ENCODE measurements around the gene PFN2.
"Not testable (repeated sequence)": the region's sequence is repeated elsewhere in the genome, so short reads cannot be mapped to it uniquely, and the experiment has no call there.

Gene PFN2

DNA sequence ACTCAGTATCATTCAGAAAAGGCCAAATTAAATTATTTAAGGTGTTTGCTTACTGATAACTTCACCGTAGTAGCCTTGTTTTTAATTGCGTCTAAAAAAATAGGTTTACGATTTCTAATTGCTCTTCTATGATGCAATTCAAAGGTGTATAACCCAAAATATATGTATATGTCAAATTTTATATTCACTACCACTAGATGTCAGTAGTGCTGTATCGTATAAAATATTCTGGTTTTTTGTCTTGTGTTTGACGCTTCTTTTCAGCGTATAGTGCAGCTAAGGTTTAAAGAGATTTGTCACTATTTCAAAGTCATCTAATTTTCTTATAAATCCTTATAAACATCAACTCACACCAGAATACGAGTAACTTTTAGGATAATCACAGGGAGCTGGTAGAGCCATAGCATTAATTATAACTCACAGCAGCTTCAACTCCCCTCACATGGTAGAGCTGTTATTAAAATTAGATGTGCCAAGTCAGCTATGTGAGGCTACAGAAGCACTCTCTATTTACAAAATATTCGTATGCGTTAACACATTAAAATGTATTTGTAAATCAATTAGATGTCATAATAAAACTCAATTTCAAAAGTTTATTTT, 3.5 kb downstream of the PFN2 start:
- no peak for DNase-seq

GRCh38 chr3:149965278-149965677, 5.4 kb downstream of the PFN2 start:
- DNase-seq = no peak

DNA sequence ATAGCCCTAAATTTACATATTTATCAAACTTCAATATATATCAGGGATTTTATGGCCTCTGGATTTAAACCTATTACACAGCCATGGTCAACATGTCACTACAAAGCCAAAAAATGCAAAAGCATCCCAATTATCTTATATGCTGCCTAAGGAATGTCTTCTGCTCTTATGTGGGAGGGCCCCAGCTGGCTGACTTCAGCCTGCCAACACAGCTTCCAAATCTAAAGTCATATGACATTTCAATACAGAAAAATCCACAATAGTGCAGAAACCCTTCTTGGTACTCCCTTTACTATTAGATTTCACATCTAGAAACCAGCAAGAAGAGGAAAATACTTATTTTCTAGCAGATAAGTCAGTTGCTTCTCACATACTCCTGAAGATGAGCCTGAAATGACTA, 6.4 kb downstream of the PFN2 start:
- DNase-seq = no peak

DNA sequence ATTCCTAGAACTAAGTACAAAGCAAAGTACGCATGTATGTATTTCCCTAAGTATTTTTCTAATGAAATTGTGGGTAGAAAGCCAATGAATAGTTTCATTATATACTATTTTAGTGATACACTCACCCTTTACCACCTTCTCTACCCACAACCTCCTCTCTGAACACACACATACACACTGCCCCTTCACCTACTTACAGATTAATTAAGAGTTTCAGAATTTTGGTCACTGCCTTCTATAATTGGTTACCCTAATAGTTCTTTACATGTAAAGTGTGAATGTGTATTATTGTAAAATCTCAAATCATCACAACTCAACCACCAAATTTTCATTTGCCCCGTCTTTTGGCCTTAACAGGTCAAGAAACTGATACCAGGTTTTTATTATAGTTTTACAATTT, 7.2 kb downstream of the PFN2 start:
- no peak for DNase-seq

- no peak for DNase-seq
These were observed 11.3 kb downstream of the PFN2 start for GRCh38 chr3:149959443-149959842.

DNA sequence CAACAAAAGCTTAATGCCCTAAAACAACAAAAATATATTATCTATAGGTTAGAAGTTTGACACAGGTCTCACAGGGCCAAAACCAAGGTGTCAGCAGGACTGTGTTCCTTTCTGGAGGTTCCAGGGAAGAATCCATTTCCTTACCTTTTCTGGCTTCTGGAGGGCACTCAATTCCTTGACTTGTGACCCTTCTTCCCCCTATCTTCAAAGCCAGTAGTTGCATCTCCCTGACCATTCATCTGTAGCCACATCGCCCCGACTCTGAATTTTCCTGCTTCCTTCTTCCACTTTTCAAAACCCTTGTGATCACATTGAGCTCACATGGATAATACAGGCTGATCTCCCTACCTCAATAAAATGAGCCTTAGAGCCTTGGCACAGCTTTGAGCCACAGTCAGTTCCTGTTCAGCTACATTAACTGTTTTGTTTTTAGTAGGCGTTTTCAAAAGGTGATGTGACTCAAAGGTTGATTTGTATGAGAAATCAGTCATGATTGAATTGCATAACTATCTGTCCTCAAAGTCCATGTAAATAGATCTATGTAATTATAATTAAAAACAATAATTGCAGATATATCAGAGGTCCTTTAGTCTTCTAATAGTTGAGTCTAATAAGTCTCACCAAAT, 12.4 kb downstream of the PFN2 start:
- no peak for DNase-seq

DNA sequence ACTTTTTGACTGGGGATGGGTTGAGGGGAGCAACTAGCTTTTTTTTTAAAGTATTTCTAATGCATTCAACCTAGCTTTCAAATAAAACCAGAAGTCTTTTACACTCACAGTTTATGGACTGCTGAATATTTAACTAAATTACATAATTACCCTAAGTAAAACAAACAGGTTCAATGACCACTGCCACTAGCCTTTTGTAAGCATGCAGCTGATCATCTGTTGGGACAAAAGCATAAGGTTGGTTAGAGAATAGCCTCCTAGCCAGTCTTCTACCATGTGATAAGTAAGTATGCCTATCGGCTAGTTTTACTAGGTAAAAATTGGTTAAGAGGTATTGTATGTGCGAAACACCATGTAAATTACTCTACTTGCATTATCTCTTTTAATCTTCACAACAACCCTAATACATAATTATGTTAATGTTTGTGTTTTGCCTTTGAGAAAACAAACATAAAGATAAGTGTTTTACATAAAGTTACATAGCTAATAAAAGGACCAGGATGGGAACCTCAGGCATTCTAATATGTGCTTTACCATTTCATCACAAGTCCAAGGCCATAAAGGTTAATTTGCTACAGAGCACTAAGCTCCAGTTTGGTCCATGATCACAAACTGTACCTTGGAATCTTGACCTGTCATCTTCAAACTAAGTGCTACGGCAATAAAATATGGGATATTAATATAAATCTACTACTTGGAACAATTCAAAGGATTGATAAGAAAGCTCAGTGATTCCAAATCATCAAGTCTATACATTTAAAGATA, 13.2 kb downstream of the PFN2 start:
- no peak for DNase-seq

GRCh38 chr3:149955449-149955848, 15.2 kb downstream of the PFN2 start:
- DNase-seq = no peak

- no peak for DNase-seq
These were observed 15.9 kb downstream of the PFN2 start for GRCh38 chr3:149954812-149955211.

DNA sequence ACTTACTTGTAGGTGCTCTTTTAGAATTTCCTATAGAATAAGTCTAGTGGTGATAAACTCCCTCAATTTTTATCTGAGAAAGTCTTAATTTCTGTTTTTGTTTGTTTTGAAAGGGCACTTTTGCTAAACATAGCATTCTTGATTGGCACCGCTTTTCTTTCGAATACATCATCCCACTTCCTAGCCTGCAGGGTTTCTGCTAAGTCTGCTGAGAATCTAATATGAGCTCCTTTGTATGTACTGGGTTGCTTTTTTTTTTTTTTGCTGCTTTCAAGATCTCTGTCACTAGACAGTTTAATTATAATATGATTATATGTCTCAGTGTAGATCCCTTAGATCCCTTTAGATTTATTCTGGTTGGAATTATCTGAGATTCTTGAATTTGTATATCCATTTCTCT, 21.5 kb downstream of the PFN2 start:
- no peak for DNase-seq

DNA sequence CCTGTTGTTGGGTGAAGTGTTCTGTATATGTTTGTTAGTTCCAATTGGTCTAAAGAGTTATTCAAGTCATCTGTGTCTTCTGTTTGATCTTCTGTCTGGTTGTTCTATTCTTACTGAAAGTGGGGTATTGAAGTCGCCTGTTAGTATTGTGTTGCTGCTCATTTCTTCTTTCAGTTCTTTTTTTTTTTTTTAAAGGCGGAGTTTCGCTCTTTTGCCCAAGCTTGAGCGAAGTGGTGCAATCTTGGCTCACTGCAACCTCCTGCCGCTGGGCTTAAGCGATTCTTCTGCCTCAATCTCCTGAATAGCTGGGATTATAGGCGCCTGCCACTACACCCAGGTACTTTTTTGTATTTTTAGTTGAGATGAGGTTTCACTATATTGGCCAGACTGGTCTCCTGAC, 23.5 kb downstream of the PFN2 start:
- DNase-seq = no peak

DNA sequence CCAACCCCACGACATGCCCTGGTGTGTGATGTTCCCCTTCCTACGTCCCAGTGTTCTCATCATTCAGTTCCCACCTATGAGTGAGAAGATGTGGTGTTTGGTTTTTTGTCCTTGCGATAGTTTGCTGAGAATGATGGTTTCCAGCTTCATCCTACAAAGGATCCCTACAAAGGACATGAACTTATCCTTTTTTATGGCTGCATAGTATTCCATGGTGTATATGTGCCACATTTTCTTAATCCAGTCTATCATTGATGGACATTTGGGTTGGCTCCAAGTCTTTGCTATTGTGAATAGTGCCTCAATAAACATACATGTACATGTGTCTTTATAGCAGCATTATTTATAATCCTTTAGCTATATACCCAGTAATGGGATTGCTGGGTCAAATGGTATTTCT, 26.7 kb downstream of the PFN2 start:
- not testable (repeated sequence) for DNase-seq

- no peak for DNase-seq
These were observed 28.3 kb downstream of the PFN2 start for GRCh38 chr3:149942409-149942808.

DNA sequence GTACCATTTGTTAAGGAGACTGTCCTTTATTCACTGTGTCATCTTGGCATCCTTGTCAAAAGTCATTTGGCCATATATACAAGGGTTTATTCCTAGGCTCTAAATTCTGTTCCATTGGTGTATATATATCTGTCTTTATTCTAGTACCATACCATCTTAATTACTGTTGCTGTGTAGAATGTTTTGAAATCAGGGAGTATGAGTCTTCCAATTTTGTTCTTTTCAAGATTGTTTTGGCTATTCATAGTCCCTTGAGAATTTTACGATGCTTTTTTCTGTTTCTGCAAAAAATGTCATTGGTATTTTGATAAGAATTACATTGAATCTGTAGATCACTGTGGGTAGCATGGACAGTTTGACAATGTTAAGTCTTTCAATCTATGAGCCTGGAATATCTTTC, 28.7 kb downstream of the PFN2 start:
- no peak for DNase-seq

DNA sequence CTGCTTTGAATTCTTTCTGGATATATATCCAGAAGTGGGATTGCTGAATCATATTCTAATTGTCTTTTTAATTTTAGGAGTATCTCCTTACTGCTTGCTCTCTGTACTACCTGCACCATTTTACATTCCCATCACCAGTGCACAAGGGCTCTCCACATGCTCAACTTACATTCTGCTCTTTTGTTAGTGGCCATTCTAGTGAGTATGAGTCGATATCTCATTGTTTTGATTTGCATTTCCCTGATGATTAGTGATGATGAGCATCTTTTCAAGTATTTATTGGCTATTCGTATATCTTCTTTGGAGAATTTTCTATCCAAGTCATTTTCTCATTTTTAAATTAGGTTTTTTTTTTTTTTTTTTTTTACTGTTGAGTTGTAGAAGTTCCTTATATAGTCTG, 29.5 kb downstream of the PFN2 start:
- no peak for DNase-seq

DNA sequence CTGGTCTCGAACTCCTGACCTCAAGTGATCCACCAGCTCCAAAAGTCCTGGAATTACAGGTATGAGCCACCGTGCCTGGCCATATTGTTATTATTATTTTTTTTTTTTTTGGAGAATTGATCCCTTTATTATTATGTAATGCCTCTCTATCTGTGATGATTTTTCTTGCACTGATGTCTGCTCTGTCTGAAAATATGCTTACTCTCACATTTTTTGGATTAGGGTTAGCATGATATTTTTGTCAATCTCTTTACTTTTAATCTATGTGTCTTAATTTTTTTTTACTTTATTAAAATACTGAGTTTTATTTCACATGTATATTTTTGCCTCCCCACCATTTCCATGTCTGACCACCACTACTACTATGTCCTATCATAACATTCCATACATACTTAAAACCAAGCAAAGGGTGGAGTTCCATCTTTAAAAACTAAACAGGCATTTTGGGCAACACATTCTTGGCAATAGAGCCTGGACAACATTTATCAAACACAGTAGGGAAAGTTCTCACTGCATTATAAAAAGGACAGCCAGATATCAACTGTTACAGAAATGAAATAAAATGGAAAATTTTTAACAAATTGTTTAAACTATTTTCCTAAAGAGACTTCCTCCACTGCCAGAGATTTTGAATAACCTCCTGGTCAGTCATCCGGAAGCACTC, 32.2 kb downstream of the PFN2 start:
- not testable (repeated sequence) for DNase-seq

DNA sequence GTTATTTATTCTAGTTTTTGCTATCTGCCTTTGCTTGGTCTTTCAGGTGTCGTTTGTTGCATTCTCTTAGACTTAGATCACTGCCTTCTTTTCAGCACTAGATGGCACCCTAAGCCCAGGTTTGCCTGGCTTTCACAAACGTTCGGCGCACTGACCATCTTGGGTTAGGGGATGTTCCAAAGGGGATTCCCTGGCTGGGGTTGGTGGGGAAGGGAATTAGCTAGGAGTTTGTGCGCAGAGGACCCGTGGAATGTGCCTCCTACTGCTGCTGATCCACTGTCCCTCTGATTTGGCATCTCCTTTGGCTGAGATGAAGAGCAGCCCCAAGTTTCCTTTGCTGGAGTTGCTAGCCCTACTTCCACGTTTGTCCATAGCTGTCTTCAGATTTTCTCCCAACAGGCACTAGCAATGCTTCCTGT, 33.9 kb downstream of the PFN2 start:
- no peak for DNase-seq

DNA sequence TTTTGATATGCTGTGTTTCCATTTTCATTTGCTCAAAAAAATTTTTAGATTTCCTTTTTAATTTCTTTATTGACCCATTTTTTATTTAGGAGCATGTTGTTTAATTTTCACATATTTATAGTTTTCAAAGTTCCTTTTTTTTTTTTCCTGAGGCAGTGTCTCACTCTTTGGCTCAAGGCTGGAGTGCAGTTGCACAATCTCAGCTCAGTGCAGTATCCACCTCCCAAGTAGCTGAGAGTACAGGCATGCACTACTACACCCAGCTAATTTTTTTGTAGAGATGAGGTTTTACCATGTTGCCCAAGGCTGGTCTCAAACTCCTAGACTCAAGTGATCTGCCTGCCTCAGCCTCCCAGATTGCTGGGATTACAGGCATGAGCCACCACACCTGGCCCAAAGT, 36.2 kb downstream of the PFN2 start:
- no peak for DNase-seq

DNA sequence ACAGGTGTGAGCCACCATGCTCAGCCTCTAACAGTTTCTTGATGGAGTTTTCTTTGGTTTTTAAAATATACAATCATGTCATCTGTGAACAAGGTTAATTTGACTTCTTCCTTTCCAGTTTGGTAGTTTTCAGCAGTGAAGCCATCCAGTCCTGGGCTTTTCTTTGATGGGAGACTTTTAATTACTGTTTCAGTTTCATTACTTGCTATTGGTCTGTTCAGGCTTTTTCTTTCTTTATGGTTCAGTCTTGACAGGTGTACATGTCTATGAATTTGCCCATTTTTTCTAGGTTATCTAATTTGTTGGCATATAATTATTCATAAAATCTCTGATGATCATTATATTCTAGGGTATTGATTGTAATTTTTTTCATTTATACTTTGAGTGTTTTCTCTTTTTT, 36.8 kb downstream of the PFN2 start:
- no peak for DNase-seq

DNA sequence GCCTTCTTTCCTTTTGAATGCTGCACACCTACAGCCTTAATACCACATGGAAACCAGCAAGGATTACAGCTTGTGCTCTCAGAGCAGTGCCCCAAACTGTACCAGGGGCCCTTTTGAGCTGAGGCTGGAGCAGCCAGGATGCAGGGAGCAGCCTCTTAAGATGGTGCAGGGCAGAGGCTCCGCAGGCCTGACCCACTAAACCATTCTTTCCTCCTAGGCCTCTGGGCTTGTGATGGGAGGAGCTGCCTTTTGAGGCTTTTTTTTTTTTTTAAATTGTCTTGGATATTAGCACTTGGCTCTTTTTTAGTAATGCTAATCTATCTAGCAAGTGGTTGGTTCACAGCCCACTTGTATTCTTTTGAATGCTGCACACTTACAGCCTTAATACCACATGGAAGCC, 37.7 kb downstream of the PFN2 start:
- no peak for DNase-seq

DNA sequence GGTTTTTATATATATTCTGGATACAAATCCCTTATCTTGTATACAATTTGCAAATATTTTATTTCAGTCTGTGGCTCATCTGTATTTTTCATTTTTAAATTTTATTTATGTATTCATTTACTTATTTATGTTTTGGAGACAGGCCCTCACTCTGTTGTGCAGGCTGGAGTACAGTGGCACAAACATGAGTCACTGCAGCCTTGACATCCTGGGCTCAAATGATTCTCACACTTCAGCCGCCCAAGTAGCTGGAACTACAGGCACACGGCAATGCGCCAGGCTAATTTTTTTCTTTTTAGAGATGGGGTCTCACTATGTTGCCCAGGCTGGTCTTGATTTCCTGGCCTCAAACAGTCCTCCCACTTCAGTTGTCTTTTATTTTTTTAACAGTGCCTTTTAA, 50.6 kb downstream of the PFN2 start:
- no peak for DNase-seq

- DNase-seq = no peak
These were observed 51.2 kb downstream of the PFN2 start for GRCh38 chr3:149919509-149919908.

DNA sequence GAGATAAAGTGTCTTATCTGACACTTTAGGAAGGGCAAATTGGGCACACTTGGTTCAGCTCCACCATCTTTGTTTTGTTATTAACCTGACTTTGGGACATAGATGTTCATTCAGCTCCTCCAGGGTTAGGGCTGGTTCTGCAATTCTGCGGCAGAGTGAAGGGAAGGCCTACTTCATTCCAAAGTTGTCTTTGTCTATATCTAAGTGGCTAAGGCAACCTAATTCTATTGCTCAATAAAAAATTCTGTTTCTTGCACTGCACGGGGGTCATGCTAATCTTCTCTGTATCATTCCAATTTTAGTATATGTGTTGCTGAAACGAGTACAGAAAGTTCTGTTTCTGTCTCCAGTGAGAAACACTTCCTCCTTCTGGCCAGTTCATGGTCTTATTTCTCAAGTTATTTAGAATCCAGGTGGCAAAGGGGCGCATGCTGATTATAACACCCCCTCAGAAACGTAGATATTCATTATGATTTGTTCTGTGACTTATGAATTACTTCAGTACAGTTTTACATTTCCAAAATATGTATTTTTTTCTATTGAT, 53.5 kb downstream of the PFN2 start:
- DNase-seq = no peak
